ENCODE results near the gene PCSK2. TPM values are rescaled to one million over a fixed set of nuclear protein-coding genes. Genes with fewer than 3 reads are reported as not detected.

The PCSK2 gene
- total RNA-seq, 1 donor from 2014 or later, result 0.74 TPM

- Histone ChIP-seq H3K4me1 (no peaks in the 10 kb centered on the region), H3K27me3 (ENCODE audit: low read depth) (peaks cover 64% of the 10 kb centered on the region), H3K27ac (replicated peaks) (no peak overlapping the region), H3K4me3 (no peak overlapping the region), H3K9me3 (replicated peaks) (no peaks in the 10 kb centered on the region), H3K36me3 (no peaks in the 10 kb centered on the region)
- no peak for TF ChIP-seq CTCF (IDR thresholded peaks at IDR 0.05; ENCODE audit: borderline replicate concordance)
- intact Hi-C loops (cut with micrococcal nuclease), result no loop called here
- DNase-seq, result no peak
Observed at GRCh38 chr20:17317341-17317740, 90.5 kb downstream of the PCSK2 start.

- peaks cover 47% of the 10 kb centered on the region for H3K27me3 ChIP-seq (ENCODE audit: low read depth)
- H3K27ac ChIP-seq (replicated peaks), result no peak overlapping the region
- TF ChIP-seq CTCF (IDR thresholded peaks at IDR 0.05; ENCODE audit: borderline replicate concordance), result no peak
- intact Hi-C loops (cut with micrococcal nuclease), result no loop called here
- H3K4me1 ChIP-seq, result no peaks in the 10 kb centered on the region
- H3K9me3 ChIP-seq (replicated peaks), result no peaks in the 10 kb centered on the region
- no peak overlapping the region for H3K4me3 ChIP-seq
- H3K36me3 ChIP-seq, result no peaks in the 10 kb centered on the region
- no peak for DNase-seq
Observed at GRCh38 chr20:17320456-17320855, 93.6 kb downstream of the PCSK2 start.

DNA sequence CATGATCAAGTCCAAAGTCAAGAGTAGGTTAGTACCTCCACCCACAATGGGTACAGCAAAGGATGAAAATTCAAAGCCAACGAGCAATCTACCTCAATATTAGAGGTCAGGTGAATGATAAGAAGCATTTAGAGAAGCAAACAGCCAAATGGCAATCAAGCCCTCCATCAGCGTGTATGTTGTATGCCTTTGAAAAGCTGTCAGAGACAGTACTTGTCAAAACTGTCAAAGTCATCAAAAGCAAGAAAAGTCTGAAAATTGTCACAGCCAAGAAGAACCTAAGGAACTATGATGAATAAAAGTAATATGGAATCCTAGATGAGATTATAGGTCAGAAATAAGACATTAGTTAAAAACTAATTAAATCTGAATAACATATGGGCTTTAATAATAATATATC lies 99.3 kb downstream of the PCSK2 start:
- no peak for TF ChIP-seq CTCF (IDR thresholded peaks at IDR 0.05; ENCODE audit: borderline replicate concordance)
- Histone ChIP-seq H3K9me3 (replicated peaks) (no peaks in the 10 kb centered on the region), H3K27me3 (ENCODE audit: low read depth) (peaks cover 31% of the 10 kb centered on the region), H3K36me3 (no peaks in the 10 kb centered on the region), H3K4me1 (no peaks in the 10 kb centered on the region), H3K4me3 (no peak overlapping the region), H3K27ac (replicated peaks) (no peak overlapping the region)
- DNase-seq, result no peak
- intact Hi-C loops (cut with micrococcal nuclease), result no loop called here

GRCh38 chr20:17327185-17328148 lies 100.6 kb downstream of the PCSK2 start:
- Histone ChIP-seq H3K4me1 (no peaks in the 10 kb centered on the region), H3K9me3 (replicated peaks) (no peaks in the 10 kb centered on the region), H3K4me3 (no peak overlapping the region), H3K36me3 (no peaks in the 10 kb centered on the region), H3K27ac (replicated peaks) (no peak overlapping the region), H3K27me3 (ENCODE audit: low read depth) (peaks cover 31% of the 10 kb centered on the region)
- no peak for DNase-seq
- no peak for TF ChIP-seq CTCF (IDR thresholded peaks at IDR 0.05; ENCODE audit: borderline replicate concordance)
- intact Hi-C loops (cut with micrococcal nuclease), result no loop called here

GRCh38 chr20:17334932-17335331 lies 108.1 kb downstream of the PCSK2 start:
- intact Hi-C loops (cut with micrococcal nuclease), result no loop called here
- H3K9me3 ChIP-seq (replicated peaks), result no peaks in the 10 kb centered on the region
- H3K4me1 ChIP-seq, result no peaks in the 10 kb centered on the region
- DNase-seq, result no peak
- H3K4me3 ChIP-seq, result no peak overlapping the region
- no peaks in the 10 kb centered on the region for H3K27me3 ChIP-seq (ENCODE audit: low read depth)
- no peak overlapping the region for H3K27ac ChIP-seq (replicated peaks)
- no peak for TF ChIP-seq CTCF (IDR thresholded peaks at IDR 0.05; ENCODE audit: borderline replicate concordance)
- H3K36me3 ChIP-seq, result no peaks in the 10 kb centered on the region
